Dermis lymphatic vessel endothelial cell (primary cell): ENCODE measurements around the gene AGER. TPM values are rescaled to one million over a fixed set of nuclear protein-coding genes. Genes with fewer than 3 reads are reported as not detected.

Experiments used
- total RNA-seq: library from RNA; depleted of rRNA; stranded (reverse); fragments of >200 nt; gene quantifications from 2 replicates; pipeline ENCODE4 v1.2.1, GENCODE V29; 2014

Gene AGER
- 0.60 and 0.65 TPM in 2 replicates for total RNA-seq

GRCh38 chr6:32184084-32184640 is at the start of gene AGER:
Gene AGER (minus strand): TSS chr6:32184253. CDS start chr6:32184222, 31 bp downstream.

GRCh38 chr6:32223258-32224235 is 39.5 kb upstream of the AGER start, which contains the start of gene NOTCH4:
Gene NOTCH4 (minus strand): TSS chr6:32224067. CDS start chr6:32223928, 139 bp downstream.

GRCh38 chr6:32192608-32193039 is 8.6 kb upstream of the AGER start, which contains the start of gene GPSM3:
Gene GPSM3 (minus strand): TSS chr6:32192643. CDS start chr6:32192513, 130 bp downstream.

GRCh38 chr6:32190054-32190851 is 6.2 kb upstream of the AGER start, which contains the start of gene PBX2:
Gene PBX2 (minus strand): TSS chr6:32190202. CDS start chr6:32189915, 287 bp downstream.

GRCh38 chr6:32177788-32178546 is 6.1 kb downstream of the AGER start, which contains the start of gene RNF5:
Gene RNF5 (plus strand): TSS chr6:32178405. CDS start chr6:32178512, 107 bp downstream.

GRCh38 chr6:32175711-32176475 is 8.2 kb downstream of the AGER start, which contains the start of gene AGPAT1:
Gene AGPAT1 (minus strand): TSS chr6:32176084. CDS start chr6:32171496, 4,588 bp downstream.

GRCh38 chr6:32164295-32164694 is 19.8 kb downstream of the AGER start, which contains the start of gene EGFL8:
Gene EGFL8 (plus strand): TSS chr6:32164595. CDS start chr6:32166166, 1,571 bp downstream.

GRCh38 chr6:32153564-32154513 is 30.2 kb downstream of the AGER start, which contains the start of gene PPT2:
Gene PPT2 (plus strand): TSS chr6:32154141. CDS start chr6:32154595, 454 bp downstream.

GRCh38 chr6:32151863-32152768 is 31.9 kb downstream of the AGER start, which contains the start of gene PRRT1:
Gene PRRT1 (minus strand): TSS chr6:32151939. CDS start chr6:32151827, 112 bp downstream.

Other genes with a start within 250 kb of the AGER start
- 0.09 and 0.22 TPM in 2 replicates for gene CFB, start 238.2 kb downstream of the AGER start, total RNA-seq
- 68.1 and 76.8 TPM in 2 replicates for gene NELFE, start 225.3 kb downstream of the AGER start, total RNA-seq
- 23.6 and 24.9 TPM in 2 replicates for gene SKIC2, start 225.1 kb downstream of the AGER start, total RNA-seq
- 7.3 and 8.3 TPM in 2 replicates for gene DXO, start 212.1 kb downstream of the AGER start, total RNA-seq
- gene C4A, start 202.2 kb downstream of the AGER start, total RNA-seq = 1.0 and 1.3 TPM in 2 replicates
- 1.1 and 1.3 TPM in 2 replicates for gene C4B, start 169.5 kb downstream of the AGER start, total RNA-seq
- under 0.01 TPM in 2 replicates for gene CYP21A2, start 145.8 kb downstream of the AGER start, total RNA-seq
- gene TNXB, start 74.9 kb downstream of the AGER start, total RNA-seq = 10.1 and 17.2 TPM in 2 replicates
- 11.9 and 13.2 TPM in 2 replicates for gene ATF6B, start 56.0 kb downstream of the AGER start, total RNA-seq
- gene FKBPL, start 54.0 kb downstream of the AGER start, total RNA-seq = 6.0 and 7.4 TPM in 2 replicates
- gene PRRT1, start 32.3 kb downstream of the AGER start, total RNA-seq = under 0.01 TPM in 1 of 2 replicates, not detected in the other
- 53.0 and 75.2 TPM in 2 replicates for gene PPT2, start 30.1 kb downstream of the AGER start, total RNA-seq
- gene EGFL8, start 19.7 kb downstream of the AGER start, total RNA-seq = 1.3 and 2.8 TPM in 2 replicates
- gene AGPAT1, start 8.2 kb downstream of the AGER start, total RNA-seq = 7.9 and 8.1 TPM in 2 replicates
- gene RNF5, start 5.8 kb downstream of the AGER start, total RNA-seq = 46.2 and 61.2 TPM in 2 replicates
- 40.7 and 42.5 TPM in 2 replicates for gene PBX2, start 5.9 kb upstream of the AGER start, total RNA-seq
- gene GPSM3, start 8.4 kb upstream of the AGER start, total RNA-seq = 5.9 and 7.5 TPM in 2 replicates
- gene NOTCH4, start 39.8 kb upstream of the AGER start, total RNA-seq = 10.6 and 18.9 TPM in 2 replicates
- not detected in 2 replicates for gene TSBP1, start 187.7 kb upstream of the AGER start, total RNA-seq
- not detected in 2 replicates for gene BTNL2, start 222.9 kb upstream of the AGER start, total RNA-seq